Ovary (tissue), 10 donors: ENCODE data around the gene RPL38. TPM values are rescaled to one million over a fixed set of nuclear protein-coding genes. Genes with fewer than 3 reads are reported as not detected.

Source experiments
- DNase-seq, 5 donors: peaks; one replicate each; pipeline ENCODE4 v3.0.0-alpha.2; 2019 to 2020
- H3K27ac ChIP-seq, 2 donors: fragments of 200-600 bp; one replicate each; pipeline versions ENCODE4 v1.5.1 to v1.8.0; 2019 to 2022
- H3K27me3 ChIP-seq: fragments of 200-600 bp; one replicate; pipeline ENCODE4 v1.8.0; 2022
- H3K36me3 ChIP-seq: fragments of 200-600 bp; sonication (generic); one replicate; pipeline ENCODE4 v1.5.1; 2019
- H3K4me1 ChIP-seq: one replicate; pipeline ENCODE4 v1.8.1; 2013; ENCODE audit warnings: mild to moderate bottlenecking, moderate library complexity; ENCODE audit not compliant: insufficient read depth
- H3K4me3 ChIP-seq: fragments of 200-600 bp; sonication (generic); one replicate; pipeline ENCODE4 v1.5.1; 2017
- H3K9me3 ChIP-seq, 2 donors: fragments of 200-600 bp in 1 of 2; sonication (generic) in 1 of 2; one replicate each; pipeline versions ENCODE4 v1.5.1 to v1.8.1; 2013 to 2019; ENCODE audit warnings: mild to moderate bottlenecking in 1 of 2, moderate library complexity in 1 of 2
- CTCF ChIP-seq, 3 donors: fragments of 450-650 bp in 2 of 3; fragments of 200-600 bp in 1 of 3; IDR thresholded peaks; one replicate each; pipeline versions ENCODE4 v1.5.1 to v1.8.0; 2016 to 2022; ENCODE audit warnings: antibody characterized with exemption in 3 of 3, mild to moderate bottlenecking in 1 of 3
- EP300 ChIP-seq: sonication (generic); formaldehyde crosslinking; IDR thresholded peaks from one replicate; pipeline ENCODE4 v1.6.1; 2017; ENCODE audit warnings: antibody characterized with exemption
- POLR2A ChIP-seq: fragments of 450-650 bp; IDR thresholded peaks from one replicate; pipeline ENCODE4 v1.6.1; 2017; ENCODE audit warnings: antibody characterized with exemption, mild to moderate bottlenecking, moderate library complexity
- WGBS, 3 donors: extraction: QIAGEN DNeasy Blood & Tissue Kit in 1 of 3; methylation state at CpG; one replicate each; pipeline versions ENCODE4 v1.1.5 to v1.1.7; 2013 to 2017; 5-methylcytosine and 5-hydroxymethylcytosine counted together
- intact Hi-C, 4 donors: fragments of 100-400 bp; cut with DNase I; formaldehyde crosslinking; loops; one replicate each; pipeline versions ENCODE4 v1.11.0 to v1.15.1; 2022 to 2023
- long read RNA-seq, 3 donors: library from polyadenylated mRNA in 2 of 3; unstranded in 2 of 3; transcript quantifications; one replicate each; pipeline ENCODE4 v2.0.0 and lab custom pipeline, GENCODE V29; 2021 to 2026
- polyA plus RNA-seq, 2 donors: library from polyadenylated mRNA; stranded (reverse); fragments of 200-250 nt in 1 of 2; fragments of 350-450 nt in 1 of 2; fragmentation: Illumina TruSeq in 1 of 2; extraction: RNeasy Lipid Tissue Mini Kit (QIAGEN cat#74804) in 1 of 2; gene quantifications; one replicate each; pipeline ENCODE4 v1.2.3, GENCODE V29; 2013 to 2014
- total RNA-seq, 7 donors: library from RNA; depleted of rRNA in 2 of 7; stranded (reverse); fragments of >200 nt in 2 of 7; fragmentation: NEBNext Ultra II Directional in 3 of 7; extraction: Animal tissue kit (Norgen Biotek cat#: 25700) in 3 of 7; gene quantifications; one replicate each; pipeline versions ENCODE4 v1.1.0 to v1.2.4, GENCODE V29; 2016 to 2023
- donor health status: DM: no; HTN: no; CAD: no; lungs with moderate emphysema.
- donor health status: DM: no; HTN: no; CAD: no.
- donor health status: Bipolar disorder and iron deficiency.
- donor health status: DM: yes; HTN: yes; CAD: no.
- donor health status: DM: no; HTN: no; CAD: no.
- donor health status: DM: yes; HTN: yes; CAD: no.

RPL38 gene
- total RNA-seq (1,000 to 10,000 TPM in 5 of 7 donors, 100 to 1,000 TPM in 2; 861 to 2,470 (median 1,550) TPM), polyA plus RNA-seq (1,000 to 10,000 TPM; 2,644 to 2,696 TPM)
- long read RNA-seq, donor 1, transcript RPL38-201 (5 exons, 1,170 nt) = major isoform, 84 of 102 reads
- long read RNA-seq, donor 1, transcript RPL38-202 (5 exons, 431 nt) = minor isoform, 10 of 102 reads
- long read RNA-seq, donor 1, partial matches to known transcripts = 0 of 102 reads
- long read RNA-seq, donor 1, other reads (novel, unspliced or antisense) = 3 of 102 reads
- long read RNA-seq, donor 2, transcript RPL38-201 (5 exons, 1,170 nt) = major isoform, 972 of 1,348 reads
- long read RNA-seq, donor 2, transcript RPL38-206 (4 exons, 532 nt) = minor isoform, 75 of 1,348 reads
- long read RNA-seq, donor 2, transcript RPL38-202 (5 exons, 431 nt) = minor isoform, 130 of 1,348 reads
- long read RNA-seq, donor 2, transcript RPL38-207 (4 exons, 429 nt) = minor isoform, 29 of 1,348 reads
- long read RNA-seq, donor 2, partial matches to known transcripts = 76 of 1,348 reads
- long read RNA-seq, donor 2, other reads (novel, unspliced or antisense) = 56 of 1,348 reads
- long read RNA-seq, donor 3, transcript RPL38-202 (5 exons, 431 nt) = minor isoform, 58 of 431 reads
- long read RNA-seq, donor 3, transcript RPL38-201 (5 exons, 1,170 nt) = major isoform, 343 of 431 reads
- long read RNA-seq, donor 3, transcript RPL38-206 (4 exons, 532 nt) = minor isoform, 23 of 431 reads
- long read RNA-seq, donor 3, partial matches to known transcripts = 5 of 431 reads
- long read RNA-seq, donor 3, other reads (novel, unspliced or antisense) = 1 of 431 reads

GRCh38 chr17:74203439-74204240 lies at the start of gene RPL38:
Gene RPL38, plus strand, starts transcription at chr17:74203678. Its CDS starts 278 bp downstream, at chr17:74203956.
- Histone ChIP-seq H3K4me1 (peaks cover 6% of the 10 kb centered on the region), H3K27ac (peak within 1 kb of the TSS in 1 of 2 donors; percentile 42), H3K9me3 (no peaks in the 10 kb centered on the region), H3K4me3 (peak within 1 kb of the TSS; percentile 84), H3K27me3 (no peaks in the 10 kb centered on the region), H3K36me3 (no peaks in the 10 kb centered on the region)
- TF ChIP-seq EP300 = no peak
- TF ChIP-seq CTCF (IDR thresholded peaks at IDR 0.05) = peak; percentile 90 to 97 (median 95)
- TF ChIP-seq POLR2A = peak; percentile 87
- 0 to 1% (median 1%) methylated on average over 53 of the region's 53 CpGs for WGBS, 3 donors
- DNase-seq = peak; percentile 94 to 96 (median 96)
- intact Hi-C loops = no loop called here

- no peak for DNase-seq
Observed at GRCh38 chr17:74153821-74154430, 49.6 kb upstream of the RPL38 start.

GRCh38 chr17:74156878-74157277 lies 46.6 kb upstream of the RPL38 start:
- no peak for DNase-seq
- H3K4me1 ChIP-seq = no peaks in the 10 kb centered on the region
- no peaks in the 10 kb centered on the region for H3K9me3 ChIP-seq
- no peak overlapping the region for H3K4me3 ChIP-seq
- no peak overlapping the region for H3K27ac ChIP-seq
- no peak for TF ChIP-seq EP300
- TF ChIP-seq POLR2A = no peak
- TF ChIP-seq CTCF (IDR thresholded peaks at IDR 0.05) = no peak
- no peaks in the 10 kb centered on the region for H3K36me3 ChIP-seq
- WGBS, 3 donors = 89 to 92% (median 90%) methylated on average over 6 of the region's 6 CpGs
- no peaks in the 10 kb centered on the region for H3K27me3 ChIP-seq
- intact Hi-C loops = no loop called here

More at GRCh38 chr17:74153821-74154430, 49.6 kb upstream of the RPL38 start:
- H3K4me1 ChIP-seq = no peaks in the 10 kb centered on the region
- H3K4me3 ChIP-seq = no peak overlapping the region
- no peaks in the 10 kb centered on the region for H3K9me3 ChIP-seq
- no peak overlapping the region for H3K27ac ChIP-seq
- 84 to 92% (median 86%) methylated on average over 11 of the region's 11 CpGs for WGBS, 3 donors
- TF ChIP-seq POLR2A = no peak
- TF ChIP-seq CTCF (IDR thresholded peaks at IDR 0.05) = no peak
- TF ChIP-seq EP300 = no peak
- H3K36me3 ChIP-seq = no peaks in the 10 kb centered on the region
- intact Hi-C loops = no loop called here
- H3K27me3 ChIP-seq = no peaks in the 10 kb centered on the region

GRCh38 chr17:74157366-74157765 lies 46.1 kb upstream of the RPL38 start:
- TF ChIP-seq POLR2A (no peak), EP300 (no peak), CTCF (IDR thresholded peaks at IDR 0.05) (no peak)
- no peaks in the 10 kb centered on the region for H3K9me3 ChIP-seq
- no peak overlapping the region for H3K4me3 ChIP-seq

More at GRCh38 chr17:74157366-74157765, 46.1 kb upstream of the RPL38 start:
- no peaks in the 10 kb centered on the region for H3K4me1 ChIP-seq
- H3K27ac ChIP-seq = no peak overlapping the region
- no peaks in the 10 kb centered on the region for H3K27me3 ChIP-seq
- intact Hi-C loops = no loop called here
- no peak for DNase-seq
- no peaks in the 10 kb centered on the region for H3K36me3 ChIP-seq
- WGBS, 3 donors = 91 to 97% (median 93%) methylated on average over 9 of the region's 9 CpGs
